PC-9 (cell line): ENCODE data around the gene FGD4. TPM values are rescaled to one million over a fixed set of nuclear protein-coding genes. Genes with fewer than 3 reads are reported as not detected.

Experiments
- BruUV-seq: library from RNA; stranded (reverse); fragments of 400-500 nt; replicated peaks from 2 replicates; lab custom pipeline; 2021; lab: Mats Ljungman, UMichigan
- CTCF ChIA-PET: fragments of 300-600 bp; sonication (Branson Sonifier 250); formaldehyde crosslinking; loops from one replicate; lab custom pipeline; 2022; ENCODE audit warnings: antibody characterized with exemption; lab: Charles Lee
- POLR2A ChIA-PET: fragments of 300-600 bp; sonication (Branson Sonifier 250); formaldehyde crosslinking; loops from one replicate; lab custom pipeline; 2022; ENCODE audit warnings: antibody characterized with exemption; ENCODE audit not compliant: unreplicated experiment; lab: Charles Lee
- DNase-seq, 2 experiments: peaks; one replicate each; pipeline versions ENCODE4 v3.0.0 to v3.0.0-alpha.2; 2015 to 2022; ENCODE audit warnings: mixed read lengths in 1 of 2
- H2AFZ ChIP-seq: fragments of 200-600 bp; sonication (generic); 2 replicates; pipeline ENCODE4 v1.8.1; 2017; ENCODE audit warnings: antibody characterized with exemption
- H3F3A ChIP-seq: fragments of 200-600 bp; sonication (generic); 2 replicates; pipeline ENCODE4 v1.8.1; 2017; ENCODE audit warnings: antibody characterized with exemption, mild to moderate bottlenecking, low read depth; ENCODE audit not compliant: insufficient read depth
- H3K27ac ChIP-seq: fragments of 200-600 bp; sonication (generic); 2 replicates; pipeline ENCODE4 v1.6.1; 2016; ENCODE audit warnings: mixed run types
- H3K27me3 ChIP-seq: fragments of 200-600 bp; sonication (generic); 2 replicates; pipeline ENCODE4 v1.6.1; 2016; ENCODE audit warnings: low read depth, mixed run types; ENCODE audit not compliant: insufficient read depth
- H3K36me3 ChIP-seq: fragments of 200-600 bp; sonication (generic); 2 replicates; pipeline ENCODE4 v1.6.1; 2016; ENCODE audit warnings: low read depth, mixed run types
- H3K4me1 ChIP-seq: fragments of 200-600 bp; sonication (generic); replicated peaks from 2 replicates; pipeline ENCODE4 v1.6.1; 2016; ENCODE audit warnings: mixed run types; ENCODE audit not compliant: insufficient read depth
- H3K4me2 ChIP-seq: fragments of 200-600 bp; sonication (generic); 2 replicates; pipeline ENCODE4 v1.6.1; 2017; ENCODE audit warnings: mixed run types
- H3K4me3 ChIP-seq: fragments of 200-600 bp; sonication (generic); 2 replicates; pipeline ENCODE4 v1.6.1; 2016; ENCODE audit warnings: mixed run types
- H3K79me2 ChIP-seq: fragments of 200-600 bp; sonication (generic); 2 replicates; pipeline ENCODE4 v1.6.1; 2017; ENCODE audit warnings: low read depth, mixed run types
- H3K9me2 ChIP-seq: fragments of 200-600 bp; sonication (generic); 2 replicates; pipeline ENCODE4 v1.8.1; 2017; ENCODE audit warnings: mild to moderate bottlenecking; ENCODE audit not compliant: insufficient read depth
- H3K9me3 ChIP-seq: fragments of 200-600 bp; sonication (generic); 2 replicates; pipeline ENCODE4 v1.8.1; 2016; ENCODE audit warnings: low read depth; ENCODE audit not compliant: insufficient read depth
- H4K20me1 ChIP-seq: fragments of 200-600 bp; sonication (generic); 2 replicates; pipeline ENCODE4 v1.8.1; 2017; ENCODE audit not compliant: insufficient read depth
- CTCF ChIP-seq: fragments of 200-600 bp; sonication (generic); conservative IDR thresholded peaks from 2 replicates; pipeline ENCODE4 v1.6.1; 2017; ENCODE audit warnings: mixed run types, antibody characterized with exemption, mild to moderate bottlenecking, moderate library complexity
- EZH2 ChIP-seq: fragments of 200-600 bp; sonication (generic); IDR thresholded peaks from 2 replicates; pipeline ENCODE4 v1.8.0; 2017; ENCODE audit warnings: antibody characterized with exemption, low read depth
- intact Hi-C: fragments of 100-400 bp; cut with micrococcal nuclease; formaldehyde crosslinking; loops from one replicate; pipeline ENCODE4 v1.10.0; 2022; ENCODE audit not compliant: unreplicated experiment
- total RNA-seq: library from RNA; stranded (reverse); gene quantifications from 2 replicates; pipeline ENCODE4 v1.2.3, GENCODE V29; 2021

Gene FGD4
- total RNA-seq, 1 experiment from 2014 or later = 28.3 TPM

- H2AFZ ChIP-seq = no peak overlapping the region
- H3F3A ChIP-seq = 0 out of 2 replicates have a peak, but pooled peaks cover 3% of the 10 kb centered on the region
- no peaks in the 10 kb centered on the region for H3K9me3 ChIP-seq
- H3K4me3 ChIP-seq = no peak overlapping the region
- BruUV-seq = no TSS peak
- CTCF ChIA-PET = no interaction called here
- no peaks in the 10 kb centered on the region for H3K27me3 ChIP-seq
- no peaks in the 10 kb centered on the region for H3K9me2 ChIP-seq
- no peaks in the 10 kb centered on the region for H3K36me3 ChIP-seq
- no peak overlapping the region for H3K4me2 ChIP-seq
- intact Hi-C loops = no loop called here
- no peak for DNase-seq
- H4K20me1 ChIP-seq = no peaks in the 10 kb centered on the region
- POLR2A ChIA-PET = no interaction called here
- no peaks in the 10 kb centered on the region for H3K79me2 ChIP-seq
- TF ChIP-seq CTCF (no peak), EZH2 (no peak)
- no peaks in the 10 kb centered on the region for H3K4me1 ChIP-seq
- no peak overlapping the region for H3K27ac ChIP-seq
These were observed 228.6 kb downstream of the FGD4 start for GRCh38 chr12:32627976-32628375.

- no TSS peak for BruUV-seq
These were observed 242.0 kb downstream of the FGD4 start for GRCh38 chr12:32641287-32641901.

GRCh38 chr12:32644431-32644830 lies 245.1 kb downstream of the FGD4 start:
- Histone ChIP-seq H3K4me1 (no peaks in the 10 kb centered on the region), H3F3A (peaks cover 4% of the 10 kb centered on the region; the same call in 1 of the 2 replicates), H3K36me3 (peaks cover 16% of the 10 kb centered on the region; the same call in 1 of the 2 replicates), H4K20me1 (no peaks in the 10 kb centered on the region), H3K9me2 (no peaks in the 10 kb centered on the region), H2AFZ (no peak overlapping the region), H3K27me3 (no peaks in the 10 kb centered on the region), H3K4me3 (no peak overlapping the region), H3K4me2 (no peak overlapping the region), H3K9me3 (no peaks in the 10 kb centered on the region), H3K79me2 (no peaks in the 10 kb centered on the region), H3K27ac (no peak overlapping the region)
- CTCF ChIA-PET = no interaction called here
- TF ChIP-seq CTCF (no peak), EZH2 (no peak)
- BruUV-seq = no TSS peak
- DNase-seq = no peak
- POLR2A ChIA-PET = no interaction called here
- intact Hi-C loops = no loop called here

More at GRCh38 chr12:32641287-32641901, 242.0 kb downstream of the FGD4 start:
- ChIA-PET CTCF (no interaction called here), POLR2A (interaction anchor here (0.5 kb wide), 1 partner anchor 60 kb away, joined by 7 read pairs; no protein-coding TSS in a partner anchor)
- Histone ChIP-seq H3K4me3 (no peak overlapping the region), H3K27ac (no peak overlapping the region), H3F3A (peaks cover 4% of the 10 kb centered on the region; the same call in 1 of the 2 replicates), H3K4me2 (no peak overlapping the region), H2AFZ (no peak overlapping the region), H3K36me3 (peaks cover 22% of the 10 kb centered on the region; the same call in 1 of the 2 replicates), H3K4me1 (no peaks in the 10 kb centered on the region), H3K79me2 (no peaks in the 10 kb centered on the region), H3K9me2 (no peaks in the 10 kb centered on the region), H3K9me3 (no peaks in the 10 kb centered on the region; the same call in 1 of the 2 replicates), H3K27me3 (no peaks in the 10 kb centered on the region), H4K20me1 (no peaks in the 10 kb centered on the region)
- intact Hi-C loops = no loop called here
- no peak for DNase-seq
- no peak for TF ChIP-seq CTCF
- TF ChIP-seq EZH2 = no peak
